ENCODE measurements around the gene PARD3B. TPM values are rescaled to one million over a fixed set of nuclear protein-coding genes. Genes with fewer than 3 reads are reported as not detected.

The PARD3B gene
- total and polyA plus RNA-seq, 5 donors = 3.0 to 18.6 (median 15.6) TPM

GRCh38 chr2:204986641-204987040, 441.4 kb downstream of the PARD3B start:
- DNase-seq (no peak), ATAC-seq (no peak)
- 81% methylated on average over 5 of the region's 5 CpGs for WGBS

GRCh38 chr2:204988836-204989235, 443.6 kb downstream of the PARD3B start:
- Histone ChIP-seq H3K9me3 (ENCODE audit: control insufficient read depth, low read length) (no peaks in the 10 kb centered on the region), H3K27ac (ENCODE audit: low read length) (no peak overlapping the region), H3K27me3 (ENCODE audit: control insufficient read depth, insufficient read depth) (no peaks in the 10 kb centered on the region), H3K4me3 (ENCODE audit: low read length) (no peak overlapping the region), H3K4me1 (ENCODE audit: control insufficient read depth, insufficient read depth, low read length) (no peaks in the 10 kb centered on the region)
- intact Hi-C loops (cut with DNase I) = no loop called here
- WGBS = 81% methylated on average over 3 of the region's 3 CpGs
- ATAC-seq = no peak
- no peak for DNase-seq

More at GRCh38 chr2:204986641-204987040, 441.4 kb downstream of the PARD3B start:
- intact Hi-C loops (cut with DNase I) = no loop called here
- Histone ChIP-seq H3K27me3 (ENCODE audit: control insufficient read depth, insufficient read depth) (no peaks in the 10 kb centered on the region), H3K9me3 (ENCODE audit: control insufficient read depth, low read length) (no peaks in the 10 kb centered on the region), H3K4me1 (ENCODE audit: control insufficient read depth, insufficient read depth, low read length) (no peaks in the 10 kb centered on the region), H3K4me3 (ENCODE audit: low read length) (no peak overlapping the region), H3K27ac (ENCODE audit: low read length) (no peak overlapping the region)

GRCh38 chr2:204989877-204990276, 444.6 kb downstream of the PARD3B start:
- 98% methylated on average over 1 of the region's 1 CpG for WGBS
- intact Hi-C loops (cut with DNase I) = no loop called here
- ATAC-seq = no peak
- Histone ChIP-seq H3K27me3 (ENCODE audit: control insufficient read depth, insufficient read depth) (no peaks in the 10 kb centered on the region), H3K4me3 (ENCODE audit: low read length) (no peak overlapping the region), H3K4me1 (ENCODE audit: control insufficient read depth, insufficient read depth, low read length) (no peaks in the 10 kb centered on the region), H3K9me3 (ENCODE audit: control insufficient read depth, low read length) (no peaks in the 10 kb centered on the region), H3K27ac (ENCODE audit: low read length) (no peak overlapping the region)
- DNase-seq = no peak

- H3K4me3 ChIP-seq (ENCODE audit: low read length) = no peak overlapping the region
- no peaks in the 10 kb centered on the region for H3K27me3 ChIP-seq (ENCODE audit: control insufficient read depth, insufficient read depth)
- intact Hi-C loops (cut with DNase I) = no loop called here
- DNase-seq (no peak), ATAC-seq (no peak)
- H3K4me1 ChIP-seq (ENCODE audit: control insufficient read depth, insufficient read depth, low read length) = peaks cover 1% of the 10 kb centered on the region
- no peak overlapping the region for H3K27ac ChIP-seq (ENCODE audit: low read length)
- WGBS = 91% methylated on average over 8 of the region's 8 CpGs
- no peaks in the 10 kb centered on the region for H3K9me3 ChIP-seq (ENCODE audit: control insufficient read depth, low read length)
Observed at GRCh38 chr2:205001300-205001966, 456.2 kb downstream of the PARD3B start.

GRCh38 chr2:205002390-205002789, 457.1 kb downstream of the PARD3B start:
- DNase-seq = no peak
- Histone ChIP-seq H3K4me3 (ENCODE audit: low read length) (no peak overlapping the region), H3K27ac (ENCODE audit: low read length) (no peak overlapping the region), H3K4me1 (ENCODE audit: control insufficient read depth, insufficient read depth, low read length) (no peaks in the 10 kb centered on the region), H3K27me3 (ENCODE audit: control insufficient read depth, insufficient read depth) (no peaks in the 10 kb centered on the region), H3K9me3 (ENCODE audit: control insufficient read depth, low read length) (no peaks in the 10 kb centered on the region)
- 96% methylated on average over 3 of the region's 3 CpGs for WGBS
- intact Hi-C loops (cut with DNase I) = no loop called here
- no peak for ATAC-seq

- 89% methylated on average over 4 of the region's 4 CpGs for WGBS
- H3K27ac ChIP-seq (ENCODE audit: low read length) = no peak overlapping the region
- H3K4me1 ChIP-seq (ENCODE audit: control insufficient read depth, insufficient read depth, low read length) = no peaks in the 10 kb centered on the region
- DNase-seq (no peak), ATAC-seq (no peak)
- H3K9me3 ChIP-seq (ENCODE audit: control insufficient read depth, low read length) = no peaks in the 10 kb centered on the region
- no peaks in the 10 kb centered on the region for H3K27me3 ChIP-seq (ENCODE audit: control insufficient read depth, insufficient read depth)
- H3K4me3 ChIP-seq (ENCODE audit: low read length) = no peak overlapping the region
- intact Hi-C loops (cut with DNase I) = no loop called here
Observed at GRCh38 chr2:205003288-205003687, 458.0 kb downstream of the PARD3B start.

- no peaks in the 10 kb centered on the region for H3K9me3 ChIP-seq (ENCODE audit: control insufficient read depth, low read length)
- H3K4me3 ChIP-seq (ENCODE audit: low read length) = no peak overlapping the region
- intact Hi-C loops (cut with DNase I) = no loop called here
- H3K27me3 ChIP-seq (ENCODE audit: control insufficient read depth, insufficient read depth) = no peaks in the 10 kb centered on the region
- no peaks in the 10 kb centered on the region for H3K4me1 ChIP-seq (ENCODE audit: control insufficient read depth, insufficient read depth, low read length)
- H3K27ac ChIP-seq (ENCODE audit: low read length) = no peak overlapping the region
- no peak for DNase-seq
- 0% methylated on average over 1 of the region's 1 CpG for WGBS
- no peak for ATAC-seq
Observed at GRCh38 chr2:205010196-205010595, 464.9 kb downstream of the PARD3B start.

GRCh38 chr2:205011031-205011430, 465.8 kb downstream of the PARD3B start:
- 81% methylated on average over 2 of the region's 2 CpGs for WGBS
- Histone ChIP-seq H3K27me3 (ENCODE audit: control insufficient read depth, insufficient read depth) (no peaks in the 10 kb centered on the region), H3K4me1 (ENCODE audit: control insufficient read depth, insufficient read depth, low read length) (no peaks in the 10 kb centered on the region), H3K27ac (ENCODE audit: low read length) (no peak overlapping the region), H3K4me3 (ENCODE audit: low read length) (no peak overlapping the region), H3K9me3 (ENCODE audit: control insufficient read depth, low read length) (no peaks in the 10 kb centered on the region)
- no peak for ATAC-seq
- DNase-seq = no peak
- intact Hi-C loops (cut with DNase I) = no loop called here

GRCh38 chr2:205012961-205013360, 467.7 kb downstream of the PARD3B start:
- H3K4me1 ChIP-seq (ENCODE audit: control insufficient read depth, insufficient read depth, low read length) = no peaks in the 10 kb centered on the region
- no peaks in the 10 kb centered on the region for H3K9me3 ChIP-seq (ENCODE audit: control insufficient read depth, low read length)
- peak; percentile 57 to 77 for ATAC-seq
- intact Hi-C loops (cut with DNase I) = no loop called here
- no peaks in the 10 kb centered on the region for H3K27me3 ChIP-seq (ENCODE audit: control insufficient read depth, insufficient read depth)
- no peak overlapping the region for H3K4me3 ChIP-seq (ENCODE audit: low read length)
- WGBS = 62% methylated on average over 8 of the region's 8 CpGs
- peak; percentile 29 to 61 (median 60) for DNase-seq
- no peak overlapping the region for H3K27ac ChIP-seq (ENCODE audit: low read length)

- no peak overlapping the region for H3K4me3 ChIP-seq (ENCODE audit: low read length)
- no peaks in the 10 kb centered on the region for H3K4me1 ChIP-seq (ENCODE audit: control insufficient read depth, insufficient read depth, low read length)
- no peak for DNase-seq
- no peak overlapping the region for H3K27ac ChIP-seq (ENCODE audit: low read length)
- 98% methylated on average over 3 of the region's 3 CpGs for WGBS
- intact Hi-C loops (cut with DNase I) = no loop called here
- no peaks in the 10 kb centered on the region for H3K27me3 ChIP-seq (ENCODE audit: control insufficient read depth, insufficient read depth)
- H3K9me3 ChIP-seq (ENCODE audit: control insufficient read depth, low read length) = no peaks in the 10 kb centered on the region
- no peak for ATAC-seq
Observed at GRCh38 chr2:205013586-205013985, 468.3 kb downstream of the PARD3B start.

- Histone ChIP-seq H3K27ac (ENCODE audit: low read length) (no peak overlapping the region), H3K9me3 (ENCODE audit: control insufficient read depth, low read length) (no peaks in the 10 kb centered on the region), H3K4me3 (ENCODE audit: low read length) (no peak overlapping the region), H3K4me1 (ENCODE audit: control insufficient read depth, insufficient read depth, low read length) (no peaks in the 10 kb centered on the region), H3K27me3 (ENCODE audit: control insufficient read depth, insufficient read depth) (no peaks in the 10 kb centered on the region)
- DNase-seq (no peak), ATAC-seq (no peak)
- 67% methylated on average over 2 of the region's 2 CpGs for WGBS
- intact Hi-C loops (cut with DNase I) = no loop called here
Observed at GRCh38 chr2:205014201-205014600, 468.9 kb downstream of the PARD3B start.

GRCh38 chr2:205017381-205017780, 472.1 kb downstream of the PARD3B start:
- H3K9me3 ChIP-seq (ENCODE audit: control insufficient read depth, low read length) = no peaks in the 10 kb centered on the region
- intact Hi-C loops (cut with DNase I) = no loop called here
- no peak for DNase-seq
- no peak for ATAC-seq
- H3K27me3 ChIP-seq (ENCODE audit: control insufficient read depth, insufficient read depth) = no peaks in the 10 kb centered on the region
- H3K27ac ChIP-seq (ENCODE audit: low read length) = no peak overlapping the region
- H3K4me1 ChIP-seq (ENCODE audit: control insufficient read depth, insufficient read depth, low read length) = no peaks in the 10 kb centered on the region
- no peak overlapping the region for H3K4me3 ChIP-seq (ENCODE audit: low read length)
- WGBS = 75% methylated on average over 2 of the region's 2 CpGs

Measured in right cardiac atrium (tissue), 5 donors.